ENCODE measurements around the gene GNAZ. TPM values are rescaled to one million over a fixed set of nuclear protein-coding genes. Genes with fewer than 3 reads are reported as not detected.

The GNAZ gene
- total RNA-seq, 1 experiment from 2014 or later = 11.1 TPM

DNA sequence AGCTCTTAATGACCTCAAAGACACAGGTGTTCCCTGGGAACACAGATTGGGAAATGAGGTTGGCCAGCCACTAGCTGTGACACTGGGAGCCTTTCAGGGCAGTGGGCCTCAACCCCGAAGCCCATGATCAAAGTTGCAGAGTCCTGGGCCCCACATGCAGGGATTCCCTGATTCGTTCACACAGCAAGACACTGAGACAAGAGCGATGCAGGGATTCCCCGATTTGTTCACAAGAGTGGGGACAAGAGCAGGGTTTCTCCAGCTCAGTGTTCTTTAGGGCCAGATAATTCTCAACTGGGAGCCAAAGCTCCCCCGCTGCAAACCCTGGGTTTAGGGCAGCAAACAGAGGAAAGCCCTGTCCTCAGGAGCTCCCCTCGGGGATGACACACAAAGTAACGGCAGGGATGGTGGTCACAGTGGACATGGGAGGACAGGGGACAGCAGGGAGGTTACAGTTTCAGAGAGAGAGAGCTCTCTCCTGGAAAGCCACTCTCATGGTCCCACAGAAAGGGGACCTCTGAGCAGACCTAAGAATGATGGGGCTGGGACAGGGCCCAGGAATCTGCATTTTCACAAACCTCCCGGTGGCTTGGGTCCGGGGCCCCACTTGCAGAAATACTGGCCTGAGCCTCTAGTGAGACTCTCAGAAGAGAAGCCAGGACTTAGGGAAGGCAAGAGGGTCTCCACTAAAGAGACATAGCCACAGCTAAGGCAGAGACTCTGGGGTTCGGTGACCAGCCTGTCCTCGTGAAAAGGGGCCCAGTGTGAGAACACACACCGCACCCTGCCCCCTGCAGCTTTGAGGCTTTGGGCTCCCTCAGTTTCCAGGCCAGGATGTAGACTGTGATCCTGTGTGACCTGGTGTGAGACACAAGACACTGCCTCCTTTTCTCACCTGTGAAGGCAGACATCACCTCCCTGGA is 7.4 kb upstream of the GNAZ start:
- no peak for DNase-seq (ENCODE audit: low read depth, low spot score)
- Histone ChIP-seq H3K27ac (ENCODE audit: low read depth, low read length) (no peak overlapping the region), H3K9me3 (ENCODE audit: control insufficient read depth in 1 of 2, insufficient read depth in 1 of 2, low read depth in 1 of 2, low read length in 2 of 2) (no peaks in the 10 kb centered on the region), H3K27me3 (ENCODE audit: insufficient read depth, low read length) (no peaks in the 10 kb centered on the region), H3K36me3 (ENCODE audit: control insufficient read depth in 1 of 2, insufficient read depth in 2 of 2, low read length in 2 of 2) (no peaks in the 10 kb centered on the region), H3K4me3 (replicated peaks in 1 of 2; ENCODE audit: low read depth in 1 of 2, low read length in 2 of 2) (no peak overlapping the region), H2AFZ (ENCODE audit: low read depth, low read length, poor library complexity, severe bottlenecking) (no peak overlapping the region), H3K9ac (ENCODE audit: low read length) (no peak overlapping the region), H4K20me1 (ENCODE audit: insufficient read depth) (no peaks in the 10 kb centered on the region), H3K79me2 (ENCODE audit: insufficient read depth, low read length) (no peaks in the 10 kb centered on the region), H3K4me2 (ENCODE audit: low read length) (no peak overlapping the region), H3K9me2 (ENCODE audit: insufficient read depth) (no peaks in the 10 kb centered on the region), H3K4me1 (ENCODE audit: control insufficient read depth in 1 of 2, insufficient read depth in 2 of 2, low read length in 2 of 2) (peaks cover 0 to 6% of the 10 kb centered on the region in 2 experiments; a peak in 1 of 4 replicates)
- POLR2A ChIA-PET = no interaction called here
- no TSS peak for BruUV-seq (replicated peaks)
- TF ChIP-seq, protein P1, sequence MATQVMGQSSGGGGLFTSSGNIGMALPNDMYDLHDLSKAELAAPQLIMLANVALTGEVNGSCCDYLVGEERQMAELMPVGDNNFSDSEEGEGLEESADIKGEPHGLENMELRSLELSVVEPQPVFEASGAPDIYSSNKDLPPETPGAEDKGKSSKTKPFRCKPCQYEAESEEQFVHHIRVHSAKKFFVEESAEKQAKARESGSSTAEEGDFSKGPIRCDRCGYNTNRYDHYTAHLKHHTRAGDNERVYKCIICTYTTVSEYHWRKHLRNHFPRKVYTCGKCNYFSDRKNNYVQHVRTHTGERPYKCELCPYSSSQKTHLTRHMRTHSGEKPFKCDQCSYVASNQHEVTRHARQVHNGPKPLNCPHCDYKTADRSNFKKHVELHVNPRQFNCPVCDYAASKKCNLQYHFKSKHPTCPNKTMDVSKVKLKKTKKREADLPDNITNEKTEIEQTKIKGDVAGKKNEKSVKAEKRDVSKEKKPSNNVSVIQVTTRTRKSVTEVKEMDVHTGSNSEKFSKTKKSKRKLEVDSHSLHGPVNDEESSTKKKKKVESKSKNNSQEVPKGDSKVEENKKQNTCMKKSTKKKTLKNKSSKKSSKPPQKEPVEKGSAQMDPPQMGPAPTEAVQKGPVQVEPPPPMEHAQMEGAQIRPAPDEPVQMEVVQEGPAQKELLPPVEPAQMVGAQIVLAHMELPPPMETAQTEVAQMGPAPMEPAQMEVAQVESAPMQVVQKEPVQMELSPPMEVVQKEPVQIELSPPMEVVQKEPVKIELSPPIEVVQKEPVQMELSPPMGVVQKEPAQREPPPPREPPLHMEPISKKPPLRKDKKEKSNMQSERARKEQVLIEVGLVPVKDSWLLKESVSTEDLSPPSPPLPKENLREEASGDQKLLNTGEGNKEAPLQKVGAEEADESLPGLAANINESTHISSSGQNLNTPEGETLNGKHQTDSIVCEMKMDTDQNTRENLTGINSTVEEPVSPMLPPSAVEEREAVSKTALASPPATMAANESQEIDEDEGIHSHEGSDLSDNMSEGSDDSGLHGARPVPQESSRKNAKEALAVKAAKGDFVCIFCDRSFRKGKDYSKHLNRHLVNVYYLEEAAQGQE (IDR thresholded peaks at IDR 0.05; ENCODE audit: low read depth) = no peak
- TF ChIP-seq EGR1 (IDR thresholded peaks at IDR 0.05; ENCODE audit: low read depth) (no peak), ZFX (IDR thresholded peaks at IDR 0.05) (no peak), ELF1 (IDR thresholded peaks at IDR 0.05; ENCODE audit: borderline replicate concordance, low read depth) (no peak), SIN3A (IDR thresholded peaks at IDR 0.05; ENCODE audit: low read depth) (no peak), JUND (IDR thresholded peaks at IDR 0.05) (no peak), TCF7L2 (IDR thresholded peaks at IDR 0.05; ENCODE audit: borderline replicate concordance, extremely low read depth, insufficient read depth, insufficient read length) (no peak), EZH2 (IDR thresholded peaks at IDR 0.05) (no peak), RAD21 (IDR thresholded peaks at IDR 0.05; ENCODE audit: low read depth) (no peak), CBX3 (IDR thresholded peaks at IDR 0.05; ENCODE audit: low read depth) (no peak), CEBPB (IDR thresholded peaks at IDR 0.05; ENCODE audit: low read depth) (no peak)
- TF ChIP-seq, protein P2, sequence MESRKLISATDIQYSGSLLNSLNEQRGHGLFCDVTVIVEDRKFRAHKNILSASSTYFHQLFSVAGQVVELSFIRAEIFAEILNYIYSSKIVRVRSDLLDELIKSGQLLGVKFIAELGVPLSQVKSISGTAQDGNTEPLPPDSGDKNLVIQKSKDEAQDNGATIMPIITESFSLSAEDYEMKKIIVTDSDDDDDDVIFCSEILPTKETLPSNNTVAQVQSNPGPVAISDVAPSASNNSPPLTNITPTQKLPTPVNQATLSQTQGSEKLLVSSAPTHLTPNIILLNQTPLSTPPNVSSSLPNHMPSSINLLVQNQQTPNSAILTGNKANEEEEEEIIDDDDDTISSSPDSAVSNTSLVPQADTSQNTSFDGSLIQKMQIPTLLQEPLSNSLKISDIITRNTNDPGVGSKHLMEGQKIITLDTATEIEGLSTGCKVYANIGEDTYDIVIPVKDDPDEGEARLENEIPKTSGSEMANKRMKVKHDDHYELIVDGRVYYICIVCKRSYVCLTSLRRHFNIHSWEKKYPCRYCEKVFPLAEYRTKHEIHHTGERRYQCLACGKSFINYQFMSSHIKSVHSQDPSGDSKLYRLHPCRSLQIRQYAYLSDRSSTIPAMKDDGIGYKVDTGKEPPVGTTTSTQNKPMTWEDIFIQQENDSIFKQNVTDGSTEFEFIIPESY (IDR thresholded peaks at IDR 0.05; ENCODE audit: extremely low read depth, insufficient replicate concordance, low read length) = no peak
- TF ChIP-seq, protein P3, sequence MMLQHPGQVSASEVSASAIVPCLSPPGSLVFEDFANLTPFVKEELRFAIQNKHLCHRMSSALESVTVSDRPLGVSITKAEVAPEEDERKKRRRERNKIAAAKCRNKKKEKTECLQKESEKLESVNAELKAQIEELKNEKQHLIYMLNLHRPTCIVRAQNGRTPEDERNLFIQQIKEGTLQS (IDR thresholded peaks at IDR 0.05) = no peak
- RAD21 ChIA-PET (ENCODE audit: low non-redundant PET in 1 of 2, low total read pairs in 2 of 2, uncharacterized antibody in 2 of 2, unreplicated experiment in 2 of 2) = no interaction called here
- intact Hi-C loops (cut with micrococcal nuclease) = no loop called here
- no peak for ATAC-seq
- CTCF ChIA-PET = no interaction called here

Measured in HCT116 (cell line).